NT2/D1 (cell line): ENCODE data around the gene SEMA4F.

Source experiments
- YY1 ChIP-seq: IDR thresholded peaks from 2 replicates; pipeline ENCODE4 v1.6.1; 2011; ENCODE audit not compliant: insufficient read length, insufficient read depth
- ZNF274 ChIP-seq: IDR thresholded peaks from 2 replicates; pipeline ENCODE4 v1.6.1; 2011; ENCODE audit warnings: mild to moderate bottlenecking, low read depth, low read length

GRCh38 chr2:74721316-74721715, 67.3 kb downstream of the SEMA4F start:
- no peak for TF ChIP-seq ZNF274
- no peak for TF ChIP-seq YY1
